Measurements from ENCODE around the gene JPT1.
A peak's percentile ranks its signal among the peaks of the same experiment; 100 is the strongest.
"Not testable (repeated sequence)": the region's sequence is repeated elsewhere in the genome, so short reads cannot be mapped to it uniquely, and the experiment has no call there.

The JPT1 gene

DNA sequence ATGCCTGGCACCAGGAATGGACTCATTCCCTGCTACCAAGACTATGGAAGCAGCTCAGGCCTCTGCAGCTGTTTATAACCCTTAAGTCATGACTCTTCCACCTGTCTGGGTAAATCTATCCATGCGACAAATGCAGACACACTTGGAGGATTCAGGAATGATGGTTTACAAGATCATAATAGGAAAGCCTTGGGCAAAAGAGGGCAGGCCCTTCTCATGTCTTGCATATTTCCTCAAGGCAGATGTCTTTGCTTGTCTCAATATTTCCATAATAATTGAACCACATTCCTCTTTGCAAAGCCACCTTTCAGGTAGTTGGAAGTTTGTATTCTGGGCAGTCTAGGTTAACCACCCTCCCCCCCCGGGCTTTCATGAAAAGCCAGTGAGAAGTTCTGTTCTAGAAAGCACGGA, 884 bp upstream of the JPT1 start:
- no peak for DNase-seq

DNA sequence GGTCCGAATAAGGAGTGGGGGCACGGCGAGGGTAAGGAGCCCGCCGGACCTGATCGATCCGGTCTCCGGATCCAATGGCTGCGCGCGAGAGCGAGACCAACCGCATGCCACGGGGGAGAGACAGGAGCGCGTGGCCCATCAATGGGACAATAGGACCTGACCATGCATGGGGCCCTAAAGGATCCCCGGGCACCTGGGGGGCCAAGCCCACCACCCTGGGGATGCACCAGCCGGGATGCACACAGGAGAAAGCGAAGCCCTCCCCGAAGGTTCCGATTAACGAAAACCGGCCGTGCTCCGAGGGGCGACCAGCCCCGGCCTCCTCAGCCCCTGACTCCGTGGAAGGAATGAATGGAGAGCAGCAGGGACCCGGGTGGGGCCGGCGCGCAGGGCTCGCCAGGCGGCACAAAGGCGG, 525 bp downstream of the JPT1 start:
- DNase-seq, result no peak

DNA sequence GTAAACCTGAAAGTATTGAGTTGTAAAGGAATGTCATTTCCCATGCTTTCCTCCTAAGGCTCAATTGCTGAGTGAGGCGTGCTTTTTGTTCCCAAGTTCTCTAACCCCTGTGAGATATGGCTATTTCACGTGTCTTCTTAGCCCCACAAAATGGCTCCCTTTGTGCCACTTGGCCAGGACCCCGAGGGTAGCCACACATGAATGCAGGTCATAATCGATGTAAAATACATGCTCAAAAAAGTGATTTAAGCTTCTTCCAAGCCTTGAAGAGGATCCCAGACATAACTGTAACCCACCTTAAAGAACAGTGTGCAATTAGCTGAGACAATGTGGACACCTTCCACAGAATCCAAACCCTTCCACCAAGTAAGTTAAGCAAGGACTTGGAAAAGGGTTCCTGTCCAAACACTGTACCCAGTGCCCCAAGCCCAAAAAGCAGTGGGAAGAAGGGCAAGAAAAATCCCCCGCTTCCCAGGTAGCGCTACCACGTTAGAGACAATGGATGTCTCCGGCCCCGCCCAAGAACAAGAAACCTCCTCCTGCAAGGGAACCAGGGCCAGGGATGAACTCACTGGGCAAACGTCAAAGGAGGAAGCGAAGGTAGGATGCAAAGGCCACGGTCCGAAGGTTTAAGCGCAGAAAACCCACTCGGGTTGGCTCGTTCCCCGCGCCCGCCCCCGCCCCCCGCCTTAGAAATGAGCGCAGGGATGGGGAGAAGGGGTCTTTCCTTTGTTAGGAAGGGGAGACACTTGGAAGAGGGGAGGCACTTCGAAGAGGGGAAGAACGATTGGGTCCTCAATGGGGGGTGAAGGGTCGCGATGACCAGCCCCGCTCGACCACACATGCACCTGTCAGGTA, 1.2 kb downstream of the JPT1 start:
- peak; percentile 23 for DNase-seq

DNA sequence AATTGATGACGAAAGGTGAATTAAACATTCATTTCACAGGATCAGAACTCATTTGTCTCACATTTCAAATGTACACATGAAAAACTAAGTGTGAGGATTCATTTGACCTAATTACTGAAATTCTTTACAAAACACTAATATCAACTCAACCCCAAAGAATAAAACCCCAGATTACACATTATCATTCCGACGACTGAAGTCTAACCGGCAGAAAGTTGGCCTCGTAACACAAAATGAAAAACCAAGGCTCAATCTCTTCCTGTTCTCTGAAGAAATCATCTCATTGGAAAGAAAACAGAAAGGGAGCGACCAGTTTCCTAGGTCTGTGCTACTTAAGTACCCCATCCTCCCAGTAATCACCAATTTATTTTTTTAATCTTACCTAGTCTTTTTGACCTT, 1.8 kb downstream of the JPT1 start:
- no peak for DNase-seq

DNA sequence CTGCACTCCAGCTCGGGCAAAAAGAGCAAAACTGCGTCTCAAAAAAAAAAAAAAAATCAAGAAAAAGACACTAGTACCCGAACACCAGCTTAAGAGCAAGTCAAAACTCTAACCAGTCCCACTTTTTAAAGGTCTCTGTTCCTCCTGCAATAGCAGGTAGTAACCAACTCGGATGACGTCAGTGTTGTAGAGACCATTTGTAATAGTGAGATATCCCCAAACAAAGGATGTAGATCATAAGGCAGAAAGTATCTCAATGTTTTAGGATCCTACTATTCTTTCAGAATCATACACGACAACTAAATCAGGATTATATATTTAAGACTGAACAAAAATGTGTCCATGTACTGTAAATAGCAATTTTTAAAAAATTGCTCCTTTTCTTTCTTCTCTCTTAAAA, 2.4 kb downstream of the JPT1 start:
- DNase-seq, result peak; percentile 16

DNA sequence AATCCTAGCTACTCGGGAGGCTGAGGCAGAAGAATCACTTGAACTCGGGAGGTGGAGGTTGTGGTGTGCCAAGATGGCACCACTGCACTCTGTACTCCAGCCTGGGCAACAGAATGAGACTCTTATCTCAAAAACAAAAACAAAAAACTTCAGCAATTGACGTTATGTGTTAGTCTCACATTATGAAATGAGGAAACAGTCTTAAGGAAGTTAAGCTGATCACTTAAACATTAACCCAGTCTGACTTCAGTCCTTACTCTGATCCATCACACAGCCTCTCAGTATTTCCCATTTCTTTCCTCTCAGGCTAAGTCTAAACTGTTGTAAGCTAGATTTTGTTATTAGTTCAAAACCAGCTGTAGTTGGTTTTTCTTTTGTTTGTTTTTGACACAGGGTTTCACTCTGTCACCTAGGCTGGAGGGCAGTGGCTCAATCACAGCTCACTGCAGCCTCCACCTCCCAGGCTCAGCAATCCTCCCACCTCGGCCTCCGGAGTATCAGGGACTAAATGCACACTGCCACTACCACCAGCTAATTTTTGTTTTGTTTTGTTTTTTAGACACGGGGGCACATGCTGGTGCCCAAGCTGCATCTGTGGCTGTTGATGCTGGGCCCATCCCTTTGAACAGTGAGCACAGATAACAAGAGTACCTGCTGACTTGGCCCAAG, 6.3 kb downstream of the JPT1 start:
- no peak for DNase-seq

DNA sequence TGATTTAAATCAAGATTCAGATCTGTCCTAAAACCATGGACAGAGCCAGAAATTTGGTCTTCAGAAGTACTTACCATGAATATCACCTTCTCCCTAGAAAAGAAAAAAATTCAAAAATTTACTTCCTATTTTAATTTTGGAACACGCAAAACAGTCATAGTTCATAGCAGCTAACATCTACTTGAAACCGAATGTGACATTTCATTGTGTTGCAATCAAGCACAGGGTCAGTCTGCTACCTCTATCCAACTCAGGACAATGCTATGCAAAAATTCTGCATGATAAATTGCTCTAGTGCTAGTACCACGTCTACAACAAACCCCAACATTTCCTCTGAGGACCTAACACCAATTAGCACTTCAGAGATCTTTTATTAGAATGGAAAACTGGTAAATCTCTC, 7.7 kb downstream of the JPT1 start:
- no peak for DNase-seq

- no peak for DNase-seq
Observed at GRCh38 chr17:75144816-75145512, 9.3 kb downstream of the JPT1 start.

DNA sequence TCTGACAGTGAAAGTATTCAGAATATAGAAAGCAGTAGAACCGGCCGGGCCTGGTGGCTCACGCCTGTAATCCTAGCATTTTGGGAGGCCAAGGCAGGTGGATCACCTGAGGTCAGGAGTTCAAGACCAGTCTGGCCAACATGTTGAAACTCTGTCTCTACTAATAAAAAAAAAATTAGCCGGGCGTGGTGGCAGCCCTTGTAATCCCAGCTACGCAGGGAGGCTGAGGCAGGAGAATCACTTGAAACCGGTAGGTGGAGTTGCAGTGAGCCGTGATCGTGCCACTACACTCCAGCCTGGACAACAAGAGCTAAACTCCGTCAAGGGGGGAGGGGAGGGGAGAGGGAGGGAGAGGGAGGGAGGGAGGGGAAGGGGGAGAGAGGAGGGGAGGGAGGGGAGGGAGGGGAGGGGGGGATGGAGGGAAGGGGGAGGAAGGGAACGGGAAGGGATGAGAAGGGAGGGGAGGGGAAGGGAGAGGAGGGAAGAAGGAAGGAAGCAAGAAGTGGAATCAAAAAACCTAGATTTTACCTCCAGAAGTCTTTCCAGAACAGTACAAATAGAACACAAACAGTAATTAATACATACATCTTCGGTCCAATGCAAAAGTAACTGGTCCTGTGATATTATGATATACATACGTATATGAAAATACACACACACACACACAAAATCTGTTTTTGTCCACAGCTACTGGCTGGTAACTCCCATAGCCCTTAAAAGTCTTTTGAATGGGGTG, 11.9 kb downstream of the JPT1 start:
- DNase-seq, result no peak

DNA sequence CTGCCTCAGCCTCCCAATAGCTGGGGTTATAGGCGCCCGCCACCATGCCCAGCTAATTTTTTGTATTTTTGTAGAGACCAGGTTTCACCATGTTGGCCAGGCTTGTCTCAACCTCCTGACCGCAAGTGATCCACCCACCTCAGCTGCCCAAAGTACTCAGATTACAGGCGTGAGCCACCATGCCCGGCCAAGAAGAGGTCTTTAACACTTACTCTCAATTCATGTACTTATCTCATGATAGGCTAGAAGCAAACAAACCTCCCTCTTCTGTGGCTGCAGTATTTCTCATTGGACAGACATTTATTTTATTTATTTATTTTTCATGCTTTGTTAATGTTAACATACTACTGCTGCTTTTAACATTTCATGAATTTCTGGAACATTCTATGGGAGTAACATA, 15.8 kb downstream of the JPT1 start:
- DNase-seq, result no peak

GRCh38 chr17:75137762-75138161, 16.6 kb downstream of the JPT1 start:
- DNase-seq, result not testable (repeated sequence)

DNA sequence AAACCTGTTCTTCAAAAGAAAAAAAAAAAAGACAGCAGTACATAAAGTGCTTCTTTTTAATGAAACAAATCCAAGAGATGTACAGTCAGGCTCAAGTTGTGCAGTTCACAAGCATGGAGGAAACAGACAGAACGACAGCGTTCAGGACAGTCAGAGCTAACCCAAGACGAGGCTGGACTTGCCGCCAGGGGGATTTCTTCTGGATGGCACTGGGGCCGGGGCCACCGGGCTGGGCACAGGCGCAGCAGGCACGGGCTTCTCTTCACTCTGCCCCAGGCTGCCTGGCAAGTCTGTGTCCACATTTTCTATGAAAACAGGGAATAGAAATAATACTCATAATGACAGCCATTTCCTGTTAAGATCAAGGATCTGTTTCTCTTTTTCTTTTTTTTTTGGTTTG, 18.4 kb downstream of the JPT1 start:
- DNase-seq, result no peak

GRCh38 chr17:75135452-75135851, 18.9 kb downstream of the JPT1 start:
- DNase-seq, result no peak

DNA sequence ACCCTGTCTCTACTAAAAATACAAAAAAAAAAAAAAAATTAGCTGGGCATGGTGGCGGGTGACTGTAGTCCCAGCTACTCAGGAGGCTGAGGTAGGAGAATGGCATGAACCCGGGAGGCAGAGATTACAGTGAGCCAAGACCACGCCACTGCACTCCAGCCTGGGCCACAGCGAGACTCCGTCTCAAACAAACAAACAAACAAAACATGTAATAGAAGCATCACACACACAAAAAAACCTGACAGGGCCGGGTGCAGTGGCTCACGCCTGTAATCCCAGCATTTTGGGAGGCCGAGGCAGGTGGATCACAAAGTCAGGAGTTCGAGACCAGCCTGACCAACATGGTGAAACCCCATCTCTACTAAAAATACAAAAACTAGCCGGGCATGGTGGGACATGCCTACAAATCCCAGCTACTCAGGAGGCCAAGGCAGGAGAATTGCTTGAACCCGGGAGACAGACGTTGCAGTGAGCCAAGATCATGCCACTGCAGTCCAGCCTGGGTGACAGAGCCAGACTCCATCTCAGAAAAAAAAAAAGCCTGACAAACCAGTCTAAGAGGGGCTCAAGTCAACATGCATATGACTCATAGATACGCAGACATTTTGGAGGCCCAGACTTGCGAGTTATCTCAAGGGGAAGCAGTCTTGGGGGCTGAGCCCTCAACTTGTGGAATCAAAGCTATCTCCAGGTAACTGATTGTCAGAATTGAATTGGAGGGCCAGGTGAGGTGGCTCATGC, 20.5 kb downstream of the JPT1 start:
- DNase-seq, result not testable (repeated sequence)

DNA sequence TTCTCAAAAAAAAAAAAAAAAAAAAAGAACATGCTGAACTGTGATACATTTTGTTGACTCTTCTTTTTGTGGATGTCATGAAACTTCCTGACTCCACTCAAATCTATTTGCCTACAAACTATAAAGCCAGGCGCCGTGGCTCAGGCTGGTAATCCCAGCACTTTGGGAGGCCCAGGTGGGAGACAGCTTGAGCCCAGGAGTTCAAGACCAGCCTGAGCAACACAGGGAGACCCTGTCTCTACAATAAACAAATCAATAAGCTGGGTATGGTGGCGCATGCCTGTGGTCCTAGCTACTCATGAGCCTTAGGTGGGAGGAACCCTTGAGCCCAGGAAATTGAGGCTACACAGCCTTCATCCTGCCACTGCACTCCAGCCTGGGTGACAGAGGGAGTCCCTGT, 21.3 kb downstream of the JPT1 start:
- DNase-seq, result no peak

DNA sequence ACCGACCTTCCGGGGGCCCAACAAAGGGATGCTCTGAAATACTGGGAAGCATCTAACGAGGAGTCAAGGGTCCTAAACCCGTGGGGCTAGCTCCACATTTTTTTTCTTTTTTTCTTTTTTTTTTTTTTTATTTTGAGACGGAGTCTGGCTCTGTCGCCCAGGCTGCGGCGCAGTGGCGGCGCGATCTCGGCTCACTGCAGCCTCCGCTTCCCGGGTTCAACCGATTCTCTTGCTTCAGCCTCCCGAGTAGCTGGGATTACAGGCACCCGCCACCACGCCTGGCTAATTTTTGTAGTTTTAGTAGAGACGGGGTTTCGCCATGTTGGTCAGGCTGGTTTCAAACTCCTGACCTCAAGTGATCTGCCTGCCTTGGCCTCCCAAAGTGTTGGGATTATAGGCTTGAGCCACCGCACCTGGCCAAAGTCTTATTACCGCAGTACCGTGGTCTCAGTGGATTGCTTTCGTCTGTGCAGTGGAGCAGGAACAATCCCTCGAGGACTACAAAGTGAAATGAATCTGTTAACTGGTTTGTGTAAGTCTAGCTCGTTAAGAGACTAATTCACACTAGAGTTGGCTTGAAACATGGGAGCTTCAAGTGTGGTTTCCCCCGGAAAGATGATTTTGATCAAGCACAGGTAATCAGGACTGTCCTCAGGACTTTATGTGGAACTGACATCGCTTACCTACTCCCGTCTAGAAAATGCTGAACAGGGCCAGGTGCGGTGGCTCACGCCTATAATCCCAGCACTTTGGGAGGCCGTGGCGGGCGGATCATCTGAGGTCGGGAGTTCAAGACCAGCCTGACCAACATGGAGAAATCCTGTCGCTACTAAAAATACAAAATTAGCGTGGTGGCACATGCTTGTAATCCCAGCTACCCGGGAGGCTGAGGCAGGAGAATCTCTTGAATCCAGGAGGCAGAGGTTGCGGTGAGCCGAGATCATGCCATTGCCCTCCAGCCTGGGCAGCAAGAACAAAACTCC, 22.0 kb downstream of the JPT1 start:
- not testable (repeated sequence) for DNase-seq

GRCh38 chr17:75131278-75132017, 22.9 kb downstream of the JPT1 start, which contains the start of gene NT5C:
NT5C (minus strand) TSS chr17:75131742; CDS start chr17:75131707, 35 bp downstream.
- DNase-seq, result peak; percentile 44

- DNase-seq, result no peak
Observed at GRCh38 chr17:75130632-75131277, 23.6 kb downstream of the JPT1 start.

DNA sequence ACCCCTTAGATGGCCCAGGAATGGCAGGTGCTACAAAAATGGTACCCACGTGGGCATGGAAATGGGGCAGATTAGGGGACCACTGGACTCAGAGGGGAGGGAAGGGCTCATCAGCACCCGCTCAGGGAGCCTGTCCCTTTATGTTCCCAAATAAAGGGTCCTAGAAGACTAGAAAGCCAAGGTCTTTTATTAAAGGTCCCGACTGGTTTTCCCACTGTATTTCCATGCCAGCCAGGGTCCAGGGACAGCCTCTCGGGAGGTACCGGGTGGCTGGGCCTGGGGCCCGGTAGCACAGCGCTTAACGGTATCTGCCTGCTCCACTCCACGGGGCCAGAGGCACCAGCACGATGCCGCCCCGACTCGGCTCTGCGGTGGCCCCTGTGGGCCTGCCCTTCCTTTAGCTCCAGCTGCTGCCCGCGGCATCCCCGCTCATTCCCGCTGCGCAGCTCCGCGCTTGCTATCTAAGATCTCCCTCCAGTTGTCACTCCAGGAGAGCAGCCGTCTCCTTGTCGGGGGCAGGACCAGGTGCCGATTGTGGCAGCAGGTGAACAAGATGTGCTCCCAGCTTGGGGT, 24.2 kb downstream of the JPT1 start:
- no peak for DNase-seq

Measured in NCI-H446 treated with DMSO at 0.1 percent for 48 hours (cell line).